ENCODE measurements around the gene DCHS2. TPM values are rescaled to one million over a fixed set of nuclear protein-coding genes. Genes with fewer than 3 reads are reported as not detected.

The DCHS2 gene
- total RNA-seq, 1 donor: 0.31 TPM

DNA sequence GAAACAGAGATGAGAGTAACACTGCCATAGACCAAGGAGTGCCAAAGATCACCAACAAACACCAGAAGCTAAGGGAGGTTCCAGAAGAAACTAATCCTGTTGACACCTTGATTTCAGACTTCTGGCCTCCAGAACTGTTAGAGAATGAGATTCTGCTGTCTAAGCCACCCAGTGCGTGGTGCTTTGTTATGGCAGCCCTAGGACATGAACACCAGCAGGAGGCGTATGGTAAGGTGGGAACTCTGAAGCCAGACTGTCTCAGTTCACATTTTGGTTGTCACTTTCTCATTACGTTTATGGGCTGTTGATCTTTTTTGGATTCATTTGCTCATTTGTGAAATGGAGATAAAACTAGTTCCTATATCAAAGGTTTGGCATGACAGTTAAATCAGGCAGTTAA, 142.9 kb downstream of the DCHS2 start:
- no peak overlapping the region for H3K4me3 ChIP-seq (ENCODE audit: low read length)
- no peaks in the 10 kb centered on the region for H3K4me1 ChIP-seq (ENCODE audit: insufficient read depth, low read length)
- no peaks in the 10 kb centered on the region for H3K9me3 ChIP-seq (ENCODE audit: low read depth, low read length)
- no peaks in the 10 kb centered on the region for H3K27me3 ChIP-seq (ENCODE audit: insufficient read depth, low read length)

DNA sequence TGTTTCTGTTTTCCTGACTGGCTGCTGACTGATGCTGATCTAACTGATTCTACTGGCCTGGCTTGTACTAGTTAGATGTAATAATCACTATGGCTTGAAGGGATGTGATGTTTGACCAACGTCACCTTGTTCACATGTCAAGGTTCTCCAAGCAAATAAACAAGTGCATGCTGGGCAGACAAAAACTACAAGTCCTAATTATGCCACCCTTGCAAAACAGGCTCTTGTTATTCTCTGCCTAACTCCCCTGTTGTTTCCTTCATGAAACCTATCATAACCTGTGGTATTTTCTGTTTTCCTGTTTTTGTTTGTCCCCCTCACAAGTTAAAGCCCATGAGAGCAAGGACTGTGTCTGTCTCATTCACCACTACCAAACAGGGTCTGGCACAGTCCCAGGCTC, 146.2 kb downstream of the DCHS2 start:
- no peaks in the 10 kb centered on the region for H3K27me3 ChIP-seq (ENCODE audit: insufficient read depth, low read length)
- no peaks in the 10 kb centered on the region for H3K9me3 ChIP-seq (ENCODE audit: low read depth, low read length)
- H3K4me1 ChIP-seq (ENCODE audit: insufficient read depth, low read length): no peaks in the 10 kb centered on the region
- no peak overlapping the region for H3K4me3 ChIP-seq (ENCODE audit: low read length)

- Histone ChIP-seq H3K4me1 (ENCODE audit: insufficient read depth, low read length) (no peaks in the 10 kb centered on the region), H3K4me3 (ENCODE audit: low read length) (no peak overlapping the region), H3K27me3 (ENCODE audit: insufficient read depth, low read length) (no peaks in the 10 kb centered on the region), H3K9me3 (ENCODE audit: low read depth, low read length) (no peaks in the 10 kb centered on the region)
These were observed 146.9 kb downstream of the DCHS2 start for GRCh38 chr4:154344686-154345085.

DNA sequence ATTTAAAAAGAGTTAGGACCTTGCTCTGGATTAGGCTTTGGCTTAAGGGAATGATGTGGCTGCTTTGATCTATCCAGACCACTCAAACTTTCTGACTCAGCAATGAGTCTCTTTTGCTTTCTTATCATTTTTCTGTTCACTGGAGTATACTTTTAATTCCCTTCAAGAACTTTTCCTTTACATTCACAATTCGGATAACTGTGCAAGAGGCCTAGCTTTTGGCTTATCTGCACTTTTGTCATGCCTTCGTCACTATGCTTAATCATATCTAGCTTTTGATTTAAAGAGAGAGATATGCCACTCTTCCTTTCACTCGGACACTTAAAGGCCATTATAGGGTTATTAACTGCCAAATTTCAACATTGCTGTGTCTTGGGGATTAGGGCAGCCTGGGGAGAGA, 147.9 kb downstream of the DCHS2 start:
- H3K4me3 ChIP-seq (ENCODE audit: low read length): no peak overlapping the region
- H3K4me1 ChIP-seq (ENCODE audit: insufficient read depth, low read length): no peaks in the 10 kb centered on the region
- H3K27me3 ChIP-seq (ENCODE audit: insufficient read depth, low read length): no peaks in the 10 kb centered on the region
- no peaks in the 10 kb centered on the region for H3K9me3 ChIP-seq (ENCODE audit: low read depth, low read length)

GRCh38 chr4:154341448-154341847, 150.2 kb downstream of the DCHS2 start:
- no peak overlapping the region for H3K4me3 ChIP-seq (ENCODE audit: low read length)
- no peaks in the 10 kb centered on the region for H3K27me3 ChIP-seq (ENCODE audit: insufficient read depth, low read length)
- no peaks in the 10 kb centered on the region for H3K9me3 ChIP-seq (ENCODE audit: low read depth, low read length)
- H3K4me1 ChIP-seq (ENCODE audit: insufficient read depth, low read length): no peaks in the 10 kb centered on the region

DNA sequence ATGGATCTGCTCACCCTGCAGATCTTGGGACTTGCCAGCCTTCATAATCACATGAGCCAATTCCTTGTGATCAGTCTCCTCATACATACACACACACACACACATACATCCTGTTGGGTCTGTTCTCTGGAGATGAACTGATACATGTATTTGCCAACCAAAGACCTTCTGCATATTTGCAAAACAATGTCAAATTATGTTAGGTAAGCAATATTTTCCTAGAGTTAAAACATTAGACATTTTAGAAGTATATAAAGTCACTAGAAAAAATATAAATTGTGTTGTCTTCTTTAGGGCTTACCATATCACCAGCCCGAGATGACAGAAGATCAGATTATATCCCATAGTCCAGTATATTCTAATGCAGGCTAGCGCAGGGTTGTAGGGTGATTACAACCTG, 156.0 kb downstream of the DCHS2 start:
- Histone ChIP-seq H3K4me3 (ENCODE audit: low read length) (no peak overlapping the region), H3K4me1 (ENCODE audit: insufficient read depth, low read length) (peaks cover 10% of the 10 kb centered on the region), H3K9me3 (ENCODE audit: low read depth, low read length) (no peaks in the 10 kb centered on the region), H3K27me3 (ENCODE audit: insufficient read depth, low read length) (peaks cover 27% of the 10 kb centered on the region)

GRCh38 chr4:154332681-154333421, 158.7 kb downstream of the DCHS2 start:
- peaks cover 10% of the 10 kb centered on the region for H3K4me1 ChIP-seq (ENCODE audit: insufficient read depth, low read length)
- H3K9me3 ChIP-seq (ENCODE audit: low read depth, low read length): no peaks in the 10 kb centered on the region
- H3K27me3 ChIP-seq (ENCODE audit: insufficient read depth, low read length): peaks cover 30% of the 10 kb centered on the region
- peak overlapping the region; percentile 31 for H3K4me3 ChIP-seq (ENCODE audit: low read length)

DNA sequence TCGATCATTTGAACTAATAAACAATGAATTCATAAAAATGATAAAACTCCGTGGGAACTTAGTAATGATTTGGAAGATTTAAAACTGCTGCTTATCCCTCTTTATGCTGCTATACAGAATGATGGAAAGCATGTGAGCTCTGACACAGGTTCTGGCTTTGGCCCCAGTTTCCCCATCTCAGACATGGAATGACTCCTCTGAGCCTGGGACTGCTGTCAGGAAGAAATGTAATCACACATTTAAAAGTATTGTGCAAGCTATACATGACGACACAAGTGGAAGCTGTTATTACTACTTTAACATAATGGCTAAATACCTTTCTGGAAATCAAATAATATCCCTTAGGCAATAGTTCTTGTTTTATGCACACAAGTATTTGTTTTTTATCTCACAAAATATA, 161.7 kb downstream of the DCHS2 start:
- H3K9me3 ChIP-seq (ENCODE audit: low read depth, low read length): no peaks in the 10 kb centered on the region
- no peak overlapping the region for H3K4me3 ChIP-seq (ENCODE audit: low read length)
- peaks cover 10% of the 10 kb centered on the region for H3K4me1 ChIP-seq (ENCODE audit: insufficient read depth, low read length)
- peaks cover 32% of the 10 kb centered on the region for H3K27me3 ChIP-seq (ENCODE audit: insufficient read depth, low read length)

- Histone ChIP-seq H3K27me3 (ENCODE audit: insufficient read depth, low read length) (peaks cover 32% of the 10 kb centered on the region), H3K4me3 (ENCODE audit: low read length) (no peak overlapping the region), H3K4me1 (ENCODE audit: insufficient read depth, low read length) (peaks cover 10% of the 10 kb centered on the region), H3K9me3 (ENCODE audit: low read depth, low read length) (no peaks in the 10 kb centered on the region)
These were observed 162.2 kb downstream of the DCHS2 start for GRCh38 chr4:154329268-154329868.

GRCh38 chr4:154328030-154328429, 163.6 kb downstream of the DCHS2 start:
- no peak overlapping the region for H3K4me3 ChIP-seq (ENCODE audit: low read length)
- no peaks in the 10 kb centered on the region for H3K9me3 ChIP-seq (ENCODE audit: low read depth, low read length)

DNA sequence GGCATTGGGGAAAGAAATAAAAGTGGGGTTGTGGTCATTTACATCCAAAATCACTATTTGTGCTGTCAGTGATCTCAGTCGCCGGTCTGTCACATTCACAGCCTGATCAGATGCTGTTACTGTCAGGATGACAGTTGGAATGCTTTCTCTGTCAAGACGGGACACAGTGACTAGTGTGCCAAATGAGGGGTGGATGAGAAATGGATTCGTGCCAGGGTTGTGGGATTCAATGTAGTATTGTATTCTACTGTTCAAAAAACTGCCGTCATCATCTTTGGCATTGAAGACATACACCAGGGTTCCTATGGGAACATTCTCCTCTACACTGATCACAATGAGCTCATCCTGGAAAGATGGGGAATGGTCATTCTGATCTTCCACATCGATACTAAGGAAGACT, 171.1 kb downstream of the DCHS2 start:
- H3K9me3 ChIP-seq (ENCODE audit: low read depth, low read length): no peaks in the 10 kb centered on the region
- H3K4me3 ChIP-seq (ENCODE audit: low read length): no peak overlapping the region
- H3K27me3 ChIP-seq (ENCODE audit: insufficient read depth, low read length): peaks cover 3% of the 10 kb centered on the region
- no peaks in the 10 kb centered on the region for H3K4me1 ChIP-seq (ENCODE audit: insufficient read depth, low read length)

More at GRCh38 chr4:154328030-154328429, 163.6 kb downstream of the DCHS2 start:
- Histone ChIP-seq H3K4me1 (ENCODE audit: insufficient read depth, low read length) (peaks cover 7% of the 10 kb centered on the region), H3K27me3 (ENCODE audit: insufficient read depth, low read length) (peaks cover 27% of the 10 kb centered on the region)

GRCh38 chr4:154319736-154320135, 171.9 kb downstream of the DCHS2 start:
- H3K27me3 ChIP-seq (ENCODE audit: insufficient read depth, low read length): peaks cover 3% of the 10 kb centered on the region
- H3K9me3 ChIP-seq (ENCODE audit: low read depth, low read length): no peaks in the 10 kb centered on the region
- no peak overlapping the region for H3K4me3 ChIP-seq (ENCODE audit: low read length)
- no peaks in the 10 kb centered on the region for H3K4me1 ChIP-seq (ENCODE audit: insufficient read depth, low read length)

DNA sequence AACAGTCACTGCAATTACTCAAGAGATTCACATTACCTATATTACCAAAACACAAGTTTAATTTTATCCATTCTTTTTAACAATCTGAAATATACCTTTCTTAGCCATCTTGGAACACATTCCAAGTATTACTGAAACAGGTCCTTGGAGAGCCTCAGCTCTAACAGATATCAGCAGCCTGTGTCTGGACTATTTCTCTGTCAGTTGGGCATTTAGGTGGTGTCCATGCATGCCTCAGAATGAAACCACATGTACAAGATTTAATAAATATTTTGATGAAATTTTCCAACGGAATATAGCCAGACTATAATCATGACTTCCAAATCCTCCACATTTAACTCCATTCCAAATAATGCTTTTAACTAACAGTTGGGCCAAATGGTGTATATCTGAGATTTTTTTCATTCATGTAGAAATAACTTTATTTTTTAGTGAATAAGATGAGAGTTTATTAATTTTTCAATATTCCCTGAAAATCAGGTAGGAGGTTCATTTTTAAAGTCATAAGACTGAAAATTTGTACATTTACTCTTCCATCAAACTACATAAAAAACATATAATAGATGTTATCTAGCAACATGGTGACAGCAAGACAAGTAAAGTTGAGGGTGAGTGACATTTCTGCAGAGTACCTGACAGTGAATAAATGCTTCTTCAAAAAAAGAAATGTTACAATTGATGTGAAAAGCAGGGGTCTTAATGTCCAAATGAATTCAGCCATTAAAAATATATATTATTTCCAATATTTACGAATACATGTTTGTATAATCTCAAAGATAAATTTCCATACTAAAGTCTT, 174.2 kb downstream of the DCHS2 start:
- Histone ChIP-seq H3K9me3 (ENCODE audit: low read depth, low read length) (no peaks in the 10 kb centered on the region), H3K27me3 (ENCODE audit: insufficient read depth, low read length) (peaks cover 3% of the 10 kb centered on the region), H3K4me3 (ENCODE audit: low read length) (no peak overlapping the region), H3K4me1 (ENCODE audit: insufficient read depth, low read length) (no peaks in the 10 kb centered on the region)

DNA sequence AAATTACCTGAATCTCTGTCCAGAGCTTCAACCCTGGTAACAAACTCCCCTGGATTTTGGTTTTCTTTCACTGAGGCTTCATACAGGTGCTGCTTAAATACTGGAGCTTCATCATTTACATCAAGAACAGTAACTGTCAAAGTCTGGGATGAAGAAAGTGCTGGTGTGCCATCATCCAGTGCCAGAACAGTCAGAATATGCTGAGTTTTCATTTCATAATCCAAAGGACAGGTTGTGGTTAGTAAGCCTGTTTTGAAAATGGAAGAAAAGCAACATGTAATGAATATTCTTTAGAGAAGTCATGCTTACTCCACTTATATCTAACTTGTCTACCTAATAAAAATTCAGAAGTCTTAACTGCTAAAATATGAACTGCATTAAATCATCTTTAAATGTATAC, 175.9 kb downstream of the DCHS2 start:
- Histone ChIP-seq H3K27me3 (ENCODE audit: insufficient read depth, low read length) (peaks cover 3% of the 10 kb centered on the region), H3K4me1 (ENCODE audit: insufficient read depth, low read length) (no peaks in the 10 kb centered on the region), H3K4me3 (ENCODE audit: low read length) (no peak overlapping the region), H3K9me3 (ENCODE audit: low read depth, low read length) (no peaks in the 10 kb centered on the region)

DNA sequence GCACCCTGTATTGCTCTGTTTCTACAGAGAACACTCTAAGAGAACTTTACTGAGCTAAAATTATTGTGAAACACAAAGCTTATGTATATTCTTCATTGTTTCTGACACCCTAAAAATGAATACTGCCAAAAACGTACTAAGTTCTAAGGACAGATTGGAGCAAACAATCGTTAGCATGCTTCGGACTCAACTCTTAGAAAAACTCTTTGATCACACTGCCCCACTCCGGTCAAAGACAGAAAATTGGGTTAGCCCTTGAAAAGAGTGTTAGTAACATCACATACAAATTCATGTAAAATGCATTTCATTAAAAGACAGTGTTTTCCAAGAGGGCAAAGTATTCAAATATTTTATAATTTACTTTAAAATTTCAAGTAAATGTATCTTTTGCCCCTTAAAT, 177.4 kb downstream of the DCHS2 start:
- Histone ChIP-seq H3K9me3 (ENCODE audit: low read depth, low read length) (no peaks in the 10 kb centered on the region), H3K4me3 (ENCODE audit: low read length) (no peak overlapping the region), H3K4me1 (ENCODE audit: insufficient read depth, low read length) (no peaks in the 10 kb centered on the region)

More for the DNA sequence above, 177.4 kb downstream of the DCHS2 start:
- H3K27me3 ChIP-seq (ENCODE audit: insufficient read depth, low read length): peaks cover 3% of the 10 kb centered on the region
